Colonic mucosa (tissue), 4 donors: ENCODE data around the gene MSANTD4. TPM values are rescaled to one million over a fixed set of nuclear protein-coding genes. Genes with fewer than 3 reads are reported as not detected.

Experiments used
- DNase-seq: peaks from one replicate; pipeline ENCODE4 v3.0.0-alpha.2; 2020
- H3K27ac ChIP-seq: fragments of 200-600 bp; one replicate; pipeline ENCODE4 v1.8.0; 2021
- H3K27me3 ChIP-seq: fragments of 200-600 bp; one replicate; pipeline ENCODE4 v1.8.0; 2021
- H3K36me3 ChIP-seq: fragments of 200-600 bp; one replicate; pipeline ENCODE4 v1.8.0; 2021
- H3K4me1 ChIP-seq: fragments of 200-600 bp; one replicate; pipeline ENCODE4 v1.8.0; 2021; ENCODE audit warnings: mild to moderate bottlenecking
- H3K4me3 ChIP-seq: fragments of 200-600 bp; one replicate; pipeline ENCODE4 v1.8.0; 2021
- H3K9ac ChIP-seq, 2 donors: one replicate each; pipeline ENCODE4 v1.7.0; 2013; ENCODE audit warnings: control low read depth in 2 of 2, low read depth in 2 of 2, low read length in 2 of 2
- H3K9me3 ChIP-seq: fragments of 200-600 bp; one replicate; pipeline ENCODE4 v1.8.0; 2021
- CTCF ChIP-seq: fragments of 200-600 bp; IDR thresholded peaks from one replicate; pipeline ENCODE4 v1.8.0; 2022; ENCODE audit warnings: antibody characterized with exemption, mild to moderate bottlenecking
- intact Hi-C: fragments of 100-400 bp; cut with DNase I; formaldehyde crosslinking; loops from one replicate; pipeline ENCODE4 v1.14.1; 2022
- total RNA-seq, 2 donors: library from RNA; stranded (reverse); fragmentation: NEBNext Ultra II Directional in 1 of 2; extraction: Animal tissue kit (Norgen Biotek cat#: 25700) in 1 of 2; gene quantifications; one replicate each; pipeline ENCODE4 v1.2.1, GENCODE V29; 2021
- donor health status: healthy.
- donor health status: DM: no; HTN: no; CAD: no.
- donor health status: DM: no; HTN: no; CAD: no.

Gene MSANTD4
- total RNA-seq, 2 donors from 2014 or later = 6.2 to 6.8 TPM

GRCh38 chr11:106032861-106033260 lies 10.8 kb upstream of the MSANTD4 start:
- Histone ChIP-seq H3K4me3 (no peak overlapping the region), H3K4me1 (no peaks in the 10 kb centered on the region), H3K9ac (no peak overlapping the region), H3K36me3 (no peaks in the 10 kb centered on the region), H3K9me3 (no peaks in the 10 kb centered on the region), H3K27me3 (no peaks in the 10 kb centered on the region), H3K27ac (no peak overlapping the region)
- DNase-seq = no peak
- intact Hi-C loops = no loop called here
- no peak for TF ChIP-seq CTCF

- DNase-seq = no peak
- no peaks in the 10 kb centered on the region for H3K4me1 ChIP-seq
- H3K36me3 ChIP-seq = no peaks in the 10 kb centered on the region
- intact Hi-C loops = no loop called here
- H3K27me3 ChIP-seq = no peaks in the 10 kb centered on the region
- H3K27ac ChIP-seq = no peak overlapping the region
- no peak overlapping the region for H3K9ac ChIP-seq
- no peak for TF ChIP-seq CTCF
- no peaks in the 10 kb centered on the region for H3K9me3 ChIP-seq
- H3K4me3 ChIP-seq = no peak overlapping the region
These were observed 9.9 kb upstream of the MSANTD4 start for GRCh38 chr11:106031936-106032335.

GRCh38 chr11:106031202-106031810 lies 9.3 kb upstream of the MSANTD4 start:
- no peak overlapping the region for H3K4me3 ChIP-seq
- no peak overlapping the region for H3K27ac ChIP-seq
- DNase-seq = no peak
- TF ChIP-seq CTCF = no peak
- H3K36me3 ChIP-seq = no peaks in the 10 kb centered on the region
- H3K27me3 ChIP-seq = no peaks in the 10 kb centered on the region
- no peaks in the 10 kb centered on the region for H3K4me1 ChIP-seq
- intact Hi-C loops = no loop called here
- no peaks in the 10 kb centered on the region for H3K9me3 ChIP-seq
- H3K9ac ChIP-seq = no peak overlapping the region

GRCh38 chr11:106030609-106031008 lies 8.6 kb upstream of the MSANTD4 start:
- no peaks in the 10 kb centered on the region for H3K4me1 ChIP-seq
- intact Hi-C loops = no loop called here
- H3K27me3 ChIP-seq = no peaks in the 10 kb centered on the region
- no peak overlapping the region for H3K9ac ChIP-seq
- H3K9me3 ChIP-seq = no peaks in the 10 kb centered on the region
- no peak for DNase-seq
- H3K4me3 ChIP-seq = no peak overlapping the region
- no peak for TF ChIP-seq CTCF
- no peak overlapping the region for H3K27ac ChIP-seq
- no peaks in the 10 kb centered on the region for H3K36me3 ChIP-seq

- Histone ChIP-seq H3K36me3 (no peaks in the 10 kb centered on the region), H3K4me1 (no peaks in the 10 kb centered on the region), H3K9me3 (no peaks in the 10 kb centered on the region), H3K4me3 (peak overlapping the region; percentile 90), H3K9ac (no peak overlapping the region), H3K27ac (peak overlapping the region; percentile 35), H3K27me3 (no peaks in the 10 kb centered on the region)
- intact Hi-C loops = loop anchor here (5.0 kb wide), 1 partner anchor 54 kb away; the partner anchor contains the start of genes AASDHPPT and KBTBD3
- no peak for TF ChIP-seq CTCF
- peak; percentile 17 for DNase-seq
These were observed 795 bp upstream of the MSANTD4 start for GRCh38 chr11:106022795-106023275.
